GM19468 (cell line): ENCODE data around the gene GRIK1.

Experiments used
- ATAC-seq: cut with Tn5 transposase; IDR thresholded peaks from one replicate; pipeline ENCODE4 v1.9.1; 2021; ENCODE audit warnings: mild to moderate bottlenecking, moderate library complexity, moderate number of reproducible peaks; ENCODE audit not compliant: unreplicated experiment; ENCODE audit errors: extremely low read depth

The GRIK1 gene

DNA sequence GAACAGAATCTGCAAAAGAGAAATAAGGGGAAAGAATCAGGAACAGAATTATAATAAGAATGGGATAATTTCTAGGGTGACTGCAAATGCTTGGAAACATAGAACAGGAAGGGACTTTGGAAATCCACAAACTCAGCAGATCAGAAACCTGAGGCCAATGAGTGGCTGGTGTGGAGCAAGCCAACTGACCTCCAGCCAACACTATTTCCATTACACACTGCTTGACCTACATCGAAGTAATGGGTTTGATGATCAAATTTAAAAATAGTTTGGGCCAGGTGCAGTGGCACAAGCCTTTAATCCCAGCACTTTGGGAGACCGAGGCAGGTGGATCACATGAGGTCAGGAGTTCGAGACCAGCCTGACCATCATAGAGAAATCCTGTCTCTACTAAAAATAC lies 284.9 kb downstream of the GRIK1 start:
- ATAC-seq: no peak

DNA sequence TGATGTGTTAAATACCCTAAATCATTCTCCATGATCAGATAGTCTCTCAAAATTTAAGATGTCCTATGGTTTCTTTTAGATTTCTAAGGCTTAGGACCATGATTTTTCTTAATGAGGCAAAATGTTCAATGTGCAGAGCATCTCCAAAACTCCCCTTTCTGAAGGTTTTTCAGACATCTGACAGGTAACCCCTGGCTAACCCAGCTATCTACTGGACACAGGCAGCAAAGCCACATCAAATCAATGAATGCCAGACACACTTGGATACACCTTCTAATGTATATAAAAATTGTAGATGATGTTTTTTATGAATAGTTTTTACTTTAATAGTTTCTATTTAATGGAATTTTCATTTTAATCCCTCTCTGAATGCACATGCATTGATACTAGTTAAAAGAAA lies 285.6 kb downstream of the GRIK1 start:
- ATAC-seq: no peak

DNA sequence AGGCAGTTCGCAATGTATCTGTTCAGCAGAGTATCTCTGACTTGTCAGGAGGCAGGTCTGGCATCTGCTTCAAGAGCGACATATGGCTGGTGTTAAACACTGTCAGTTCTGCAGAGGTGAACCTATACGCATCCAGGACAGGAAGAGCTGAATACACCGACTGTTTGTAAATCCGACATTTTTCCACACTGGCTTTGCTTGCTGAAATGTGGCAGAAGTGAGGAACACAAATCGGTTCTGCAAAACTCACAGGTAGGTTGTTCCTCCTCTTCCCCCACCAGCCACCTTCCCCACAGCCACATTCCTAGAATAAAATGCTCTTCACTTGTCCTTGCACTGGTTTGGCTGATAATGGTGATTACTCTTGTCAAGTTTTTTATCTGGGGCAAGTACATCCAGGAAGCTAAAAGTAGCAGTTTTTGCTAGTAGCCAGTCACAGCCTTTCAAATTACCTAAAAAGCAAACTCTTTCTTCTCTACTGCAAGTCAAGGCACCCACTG lies 289.2 kb downstream of the GRIK1 start:
- ATAC-seq: no peak

DNA sequence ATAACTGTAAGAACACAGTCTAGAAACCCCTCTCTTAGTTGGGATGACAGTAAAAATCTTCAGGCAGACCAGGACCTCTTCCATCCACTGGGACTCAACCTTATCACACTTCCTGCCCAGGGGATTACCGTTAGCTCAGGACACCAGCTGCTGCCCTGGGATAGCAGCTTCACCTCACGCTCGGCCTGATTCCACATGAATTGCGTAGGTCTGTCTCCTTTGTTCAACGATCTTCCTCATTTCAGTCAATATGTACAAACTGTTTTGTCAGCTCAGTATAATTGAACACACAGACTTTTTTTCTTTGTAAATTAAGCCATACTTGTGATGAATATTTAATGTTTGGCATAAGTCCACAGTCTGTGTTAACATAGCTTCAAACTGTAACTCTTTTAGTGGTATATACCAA lies 290.4 kb downstream of the GRIK1 start:
- ATAC-seq: no peak

- ATAC-seq: no peak
Observed at GRCh38 chr21:29648710-29649240, 291.0 kb downstream of the GRIK1 start.

- no peak for ATAC-seq
Observed at GRCh38 chr21:29647353-29647781, 292.4 kb downstream of the GRIK1 start.

DNA sequence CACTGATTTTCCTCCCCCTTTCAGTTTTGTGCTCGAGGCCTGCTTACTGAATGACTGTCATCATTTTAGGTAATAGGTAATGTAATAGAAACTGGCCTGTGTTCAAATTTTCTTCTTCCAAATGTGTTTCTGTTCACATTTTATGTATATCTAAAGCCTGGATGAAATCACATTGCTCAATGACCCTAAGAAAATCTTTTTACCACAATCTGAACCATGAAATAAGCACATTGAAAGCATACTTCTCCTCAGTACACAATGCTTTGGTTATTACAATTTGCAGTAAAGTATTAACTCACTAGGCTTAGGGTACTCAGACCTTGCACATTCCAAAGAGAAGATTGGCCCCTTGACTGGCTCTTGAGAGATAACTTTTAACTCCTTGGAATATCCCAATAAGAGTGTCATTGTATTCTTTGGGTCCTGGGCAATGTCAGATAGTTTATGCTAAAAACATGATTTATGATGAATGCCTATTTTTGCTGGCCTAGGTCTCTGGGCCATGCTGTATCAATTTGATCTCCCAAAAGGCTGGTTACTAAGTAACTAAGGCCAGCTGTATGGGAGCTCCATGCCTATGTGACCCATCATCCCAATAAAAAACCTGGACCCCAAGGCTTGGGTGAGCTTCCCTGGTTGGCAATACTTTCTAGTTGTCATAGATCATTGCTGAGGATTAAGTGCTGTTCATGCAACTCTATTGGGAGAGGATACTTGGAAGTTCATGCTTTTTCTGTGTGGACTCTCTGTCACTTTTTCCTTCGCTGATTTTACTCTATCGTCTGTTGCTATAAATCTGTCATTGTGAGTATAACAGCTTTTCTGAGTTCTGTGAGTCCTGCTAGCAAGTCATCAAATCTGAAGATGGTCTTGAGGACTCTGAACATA lies 293.9 kb downstream of the GRIK1 start:
- ATAC-seq: no peak

GRCh38 chr21:29643289-29643688 lies 296.5 kb downstream of the GRIK1 start:
- no peak for ATAC-seq

- ATAC-seq: no peak
Observed at GRCh38 chr21:29642551-29643245, 297.1 kb downstream of the GRIK1 start.

DNA sequence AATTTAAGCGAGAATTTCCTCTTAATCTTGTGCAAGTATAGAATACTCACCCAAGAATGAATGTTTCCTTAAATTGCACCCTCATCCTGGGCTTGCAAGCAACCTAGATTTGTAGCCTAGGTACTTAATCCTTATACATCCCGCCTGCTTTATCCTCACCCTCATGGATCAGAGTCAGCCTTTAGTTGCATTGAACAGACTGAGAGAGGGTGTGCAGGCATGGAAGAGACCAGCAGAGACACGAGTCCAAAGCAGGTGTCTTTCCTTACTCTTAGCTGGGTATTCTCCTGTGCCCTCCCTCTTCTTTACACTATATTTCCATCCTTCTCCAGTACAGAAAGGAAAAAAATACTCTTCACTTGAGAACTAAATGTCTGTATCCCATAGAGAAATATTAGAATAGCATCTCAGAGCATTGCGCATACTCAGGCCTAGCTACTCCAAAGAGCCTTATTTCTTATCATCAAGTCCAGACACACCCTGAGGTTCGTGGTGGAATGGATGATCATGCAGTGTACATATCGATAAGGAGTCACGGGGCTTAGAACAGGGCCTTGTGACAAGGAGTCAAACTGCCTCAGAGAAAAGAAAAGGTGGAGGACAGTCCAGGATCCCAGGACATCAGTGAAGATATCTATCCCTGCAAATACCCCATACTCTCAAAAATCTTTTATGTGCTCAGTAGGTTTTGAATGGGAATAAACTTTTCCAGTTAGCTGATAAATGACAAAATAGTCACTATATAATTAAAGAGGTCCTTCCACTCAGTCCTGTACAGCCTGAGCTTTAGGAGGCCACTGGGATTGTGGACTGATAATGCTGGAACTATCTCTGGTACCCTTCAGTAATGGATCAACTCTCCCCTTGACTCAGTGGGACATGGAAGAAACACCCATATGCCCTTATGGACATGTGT lies 297.9 kb downstream of the GRIK1 start:
- no peak for ATAC-seq

- no peak for ATAC-seq
Observed at GRCh38 chr21:29641001-29641634, 298.7 kb downstream of the GRIK1 start.

GRCh38 chr21:29640080-29640508 lies 299.7 kb downstream of the GRIK1 start:
- ATAC-seq: no peak

DNA sequence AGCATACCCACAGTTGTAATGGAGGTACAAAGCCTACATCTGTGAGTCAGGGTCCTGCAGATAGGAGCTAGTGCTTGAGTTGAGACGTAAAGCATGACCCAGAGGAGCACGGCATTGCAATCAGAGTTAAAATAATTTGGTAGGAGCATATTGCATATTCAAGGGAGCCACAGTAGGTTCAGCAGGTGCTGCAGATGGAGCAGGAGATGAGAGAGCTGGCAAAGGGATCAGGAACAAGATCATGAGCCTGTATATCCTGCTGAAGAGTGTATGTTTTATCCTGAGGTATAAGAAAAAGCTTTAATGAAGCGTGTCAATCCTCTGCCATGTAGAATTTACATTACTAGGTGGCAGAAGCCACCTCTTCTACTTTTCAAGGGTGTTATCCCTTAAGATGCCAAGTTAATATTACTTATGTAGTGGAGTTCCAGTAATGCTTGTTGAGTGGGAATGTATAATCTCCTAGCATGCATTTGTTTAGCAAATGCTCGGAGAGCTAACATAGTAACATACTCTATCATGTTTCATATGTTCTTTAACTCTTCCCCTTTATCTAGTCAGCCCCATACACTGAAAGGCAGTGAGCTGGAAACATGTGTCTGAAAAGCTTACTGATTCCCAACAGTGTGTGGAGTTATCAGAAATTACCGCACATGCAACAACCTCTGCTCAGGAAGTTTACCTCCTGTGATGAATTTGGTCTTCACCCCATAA lies 300.3 kb downstream of the GRIK1 start:
- ATAC-seq: no peak

DNA sequence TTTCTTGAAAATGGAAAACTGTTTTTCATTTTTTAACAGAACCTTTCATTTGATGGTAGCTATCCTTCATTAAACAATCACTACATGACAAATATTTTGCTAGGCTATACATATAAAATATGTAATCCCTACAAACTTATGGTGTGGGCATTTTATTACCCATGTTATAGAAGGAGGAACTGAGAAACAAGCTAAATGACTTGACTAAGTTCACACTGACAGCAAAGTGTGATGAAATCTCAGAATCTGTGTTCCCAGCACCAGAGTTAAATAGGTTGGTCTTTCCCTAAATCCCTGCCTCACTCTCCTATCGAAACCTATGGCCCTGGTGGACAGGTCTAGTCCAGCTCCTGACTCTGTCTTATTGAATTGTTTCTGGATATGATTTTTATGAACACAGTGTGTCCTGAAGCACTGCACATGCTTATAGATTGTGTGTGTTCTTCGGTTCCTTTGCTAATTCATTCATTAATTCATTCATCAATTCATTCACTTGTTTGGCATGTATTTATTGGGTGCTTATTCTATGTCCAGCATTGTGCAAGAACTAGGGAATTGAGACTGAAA lies 301.0 kb downstream of the GRIK1 start:
- ATAC-seq: no peak

DNA sequence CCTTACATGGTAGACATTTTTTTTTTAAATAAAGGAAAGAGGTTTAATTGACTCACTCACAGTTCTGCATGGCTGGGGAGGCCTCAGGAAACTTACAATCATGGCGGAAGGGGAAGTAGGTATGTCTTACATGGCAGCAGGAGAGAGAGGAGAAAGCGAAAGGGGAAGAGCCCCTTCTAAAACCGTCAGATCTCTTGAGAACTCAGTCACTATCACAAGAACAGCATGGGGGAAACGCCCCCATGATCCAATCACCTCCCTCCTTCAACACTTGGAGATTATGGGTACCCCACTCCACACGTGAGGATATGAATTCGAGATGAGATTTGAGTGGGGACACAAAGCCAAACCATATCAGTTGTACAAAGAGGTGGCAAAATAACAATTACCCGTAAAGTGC lies 301.7 kb downstream of the GRIK1 start:
- ATAC-seq: no peak

- no peak for ATAC-seq
Observed at GRCh38 chr21:29637553-29637952, 302.2 kb downstream of the GRIK1 start.

DNA sequence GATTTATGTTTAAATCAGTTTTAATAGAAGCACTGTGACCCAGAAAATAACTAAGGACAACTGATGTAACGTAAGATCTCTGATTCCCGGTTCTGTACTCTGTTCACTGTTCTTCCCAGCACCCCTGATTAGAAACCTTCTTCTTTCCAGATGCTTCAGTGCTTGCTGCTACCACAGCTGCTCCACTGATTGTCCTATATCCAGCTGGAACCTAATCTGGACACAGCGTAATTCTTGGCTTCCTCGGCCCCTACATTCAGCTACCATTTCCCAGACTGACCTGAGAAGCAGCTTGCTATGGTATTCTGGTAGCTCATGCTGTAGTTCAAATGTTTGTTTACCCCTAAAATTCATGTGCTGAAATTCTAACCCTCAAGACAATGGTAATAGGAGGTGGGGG lies 302.7 kb downstream of the GRIK1 start:
- ATAC-seq: no peak

DNA sequence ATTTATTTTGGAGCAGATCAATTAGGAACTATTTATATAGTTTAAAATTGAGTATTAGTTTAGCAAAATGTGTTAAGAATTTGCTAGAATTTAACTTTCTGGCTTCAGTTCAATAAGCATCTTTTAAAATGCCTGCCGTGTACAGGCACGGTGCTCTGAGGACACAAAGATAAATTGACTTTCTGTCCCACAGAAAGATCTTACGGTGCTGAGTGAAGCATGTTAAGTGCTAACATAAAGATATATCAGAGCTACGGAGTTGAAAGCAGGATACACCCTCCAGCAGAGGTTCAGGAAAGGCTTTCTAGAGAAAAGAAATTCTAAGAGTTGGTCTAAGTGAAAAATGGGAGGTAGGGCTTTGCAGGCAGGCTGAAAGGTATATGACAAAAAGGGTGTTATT lies 305.4 kb downstream of the GRIK1 start:
- no peak for ATAC-seq

DNA sequence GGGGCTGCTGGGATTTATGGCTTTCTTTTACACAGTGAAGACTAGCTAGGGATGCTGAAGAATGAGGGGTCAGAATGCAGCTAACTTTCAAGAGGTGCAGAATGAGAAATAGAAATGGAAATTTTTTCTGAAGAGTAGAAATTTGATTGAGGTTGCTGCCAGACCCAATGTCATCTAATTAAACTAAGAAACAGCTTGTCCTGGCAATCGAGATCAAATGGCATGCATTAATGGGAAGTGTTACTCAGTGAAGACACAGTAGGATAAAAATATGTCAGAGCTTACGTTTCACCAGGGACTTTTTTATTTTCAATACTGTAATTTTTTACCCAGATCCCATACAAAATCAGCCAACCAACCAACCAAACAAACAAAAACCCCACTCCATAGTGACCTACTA lies 306.0 kb downstream of the GRIK1 start:
- ATAC-seq: no peak
